Activated CD4-positive, alpha-beta T cell treated with anti-CD3 and anti-CD28 coated beads for 36 hours (primary cell): ENCODE data around the gene ABTB1. TPM values are rescaled to one million over a fixed set of nuclear protein-coding genes. Genes with fewer than 3 reads are reported as not detected.

Source experiments
- ATAC-seq: fragments of 200-7000 bp; cut with Tn5 transposase; one replicate; pipeline ENCODE4 v1.10.0; 2021; ENCODE audit warnings: mild to moderate bottlenecking, moderate library complexity
- CTCF ChIA-PET: fragments of 350-600 bp; sonication (Branson Sonifier 250); formaldehyde crosslinking; loops from one replicate; lab custom pipeline; 2021; ENCODE audit warnings: antibody characterized with exemption; lab: Charles Lee
- POLR2A ChIA-PET: fragments of 350-600 bp; sonication (Branson Sonifier 250); formaldehyde crosslinking; loops from one replicate; lab custom pipeline; 2021; ENCODE audit warnings: antibody characterized with exemption, inconsistent platforms; lab: Charles Lee
- DNase-seq: peaks from one replicate; pipeline ENCODE4 v3.0.0-alpha.2; 2020
- H3K27ac Mint-ChIP-seq: one replicate; pipeline ENCODE4 v1.8.0; 2021; ENCODE audit warnings: mixed read lengths
- H3K27me3 Mint-ChIP-seq: one replicate; pipeline ENCODE4 v1.8.0; 2021; ENCODE audit warnings: mixed read lengths
- H3K36me3 Mint-ChIP-seq: one replicate; pipeline ENCODE4 v1.8.0; 2021; ENCODE audit warnings: low read depth, mixed read lengths
- H3K4me1 Mint-ChIP-seq: one replicate; pipeline ENCODE4 v1.8.0; 2021; ENCODE audit warnings: mixed read lengths
- H3K4me3 Mint-ChIP-seq: one replicate; pipeline ENCODE4 v1.8.0; 2021; ENCODE audit warnings: mild to moderate bottlenecking, moderate library complexity, mixed read lengths
- H3K9me3 Mint-ChIP-seq: one replicate; pipeline ENCODE4 v1.8.0; 2021; ENCODE audit warnings: low read depth, mixed read lengths
- intact Hi-C, 2 experiments: fragments of 100-400 bp; cut with DNase I in 1 of 2; cut with micrococcal nuclease in 1 of 2; formaldehyde crosslinking; loops; one replicate each; pipeline versions ENCODE4 v1.14.2 to v1.15.1; 2022 to 2024; cut with DNase I, micrococcal nuclease
- total RNA-seq, 2 experiments: library from RNA; stranded (reverse); gene quantifications; one replicate each; pipeline ENCODE4 v1.2.3, GENCODE V29; 2021

ABTB1 gene
- total RNA-seq, result 1 to 10 TPM; 8.3 to 9.6 TPM

DNA sequence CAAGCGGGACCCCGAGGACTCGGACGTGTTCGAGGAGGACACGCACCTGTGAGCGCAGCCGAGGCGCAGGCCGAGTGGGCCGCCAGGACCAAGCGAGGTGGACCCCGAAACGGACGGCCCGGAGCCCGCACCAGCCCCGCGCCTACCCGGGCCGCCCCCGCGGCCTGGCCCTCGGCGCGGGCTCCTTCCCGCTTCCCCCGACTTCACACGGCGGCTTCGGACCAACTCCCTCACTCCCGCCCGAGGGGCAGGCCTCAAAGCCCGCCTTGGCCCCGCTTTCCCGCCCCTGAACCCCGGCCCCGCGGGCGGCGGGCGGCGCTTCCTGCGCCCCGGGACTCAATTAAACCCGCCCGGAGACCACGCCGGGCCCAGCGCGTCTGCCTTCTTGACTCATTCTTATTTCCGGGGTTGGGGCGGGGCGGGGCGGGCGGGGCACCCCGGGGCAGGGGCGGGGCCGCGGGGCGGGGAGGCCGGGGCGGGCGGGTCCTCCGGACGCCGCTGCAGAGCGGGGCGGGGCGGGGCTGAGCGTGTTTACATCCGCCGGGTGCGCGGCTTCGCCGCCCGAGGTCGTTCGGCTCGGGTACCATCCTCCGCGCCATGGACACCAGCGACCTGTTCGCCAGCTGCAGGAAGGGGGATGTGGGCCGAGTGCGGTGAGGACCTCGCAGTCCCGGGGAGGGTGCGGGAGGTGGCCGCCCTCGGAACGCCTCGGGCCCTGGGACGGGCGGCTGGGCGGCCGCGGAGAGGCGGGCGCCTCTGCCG, at the start of gene ABTB1:
ABTB1 (plus strand) TSS at position 524 of the 762 bp plus-strand sequence; CDS start at position 598, 74 bp downstream.
- Mint-ChIP-seq H3K27me3 (no peaks in the 10 kb centered on the region), H3K4me1 (peaks cover 22% of the 10 kb centered on the region), H3K27ac (peak within 1 kb of the TSS; percentile 96), H3K4me3 (peak within 1 kb of the TSS; percentile 88), H3K36me3 (peaks cover under 1% of the 10 kb centered on the region), H3K9me3 (no peaks in the 10 kb centered on the region)
- intact Hi-C loops, result loop anchor here (1.0 to 5.0 kb wide), 15 partner anchors 25 to 1756 kb away; partner anchors contain the start of genes MCM2 (in 2 of the 2), SEC61A1 (in 2 of the 2), TPRA1 (in 2 of the 2) and ACAD9 (in 1 of the 2)
- ATAC-seq, result peak; percentile 90
- ChIA-PET POLR2A (interaction anchor here (1.1 kb wide), 1 partner anchor 10 kb away, joined by 3 read pairs; no protein-coding TSS in a partner anchor), CTCF (interaction anchor here (0.6 to 0.7 kb wide), 2 partner anchors 14 to 404 kb away, joined by 4 to 5 read pairs; no protein-coding TSS in a partner anchor)
- DNase-seq, result peak; percentile 94

DNA sequence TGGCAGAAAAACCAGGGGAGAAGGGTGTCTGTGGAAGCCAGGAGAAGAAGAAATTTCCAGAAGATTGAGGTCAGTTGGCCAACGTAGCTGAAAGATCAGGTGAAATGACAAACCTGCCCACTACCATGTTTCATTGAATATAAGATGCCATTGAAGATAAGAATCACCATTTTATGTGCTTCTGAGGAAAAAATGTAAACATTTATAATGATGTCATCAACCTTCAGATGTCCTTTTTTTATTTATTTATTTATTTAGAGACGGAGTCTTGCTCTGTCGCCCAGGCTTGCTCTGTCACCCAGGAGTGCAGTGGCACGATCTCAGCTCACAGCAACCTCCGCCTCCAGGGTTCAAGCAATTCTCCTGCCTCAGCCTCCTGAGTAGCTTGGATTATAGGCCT, 48.7 kb upstream of the ABTB1 start:
- POLR2A ChIA-PET, result no interaction called here
- no peak for DNase-seq
- CTCF ChIA-PET, result no interaction called here
- H3K4me1 Mint-ChIP-seq, result peaks cover 14% of the 10 kb centered on the region
- H3K9me3 Mint-ChIP-seq, result no peaks in the 10 kb centered on the region
- no peak overlapping the region for H3K27ac Mint-ChIP-seq
- H3K36me3 Mint-ChIP-seq, result peaks cover 31% of the 10 kb centered on the region
- H3K27me3 Mint-ChIP-seq, result peaks cover 10% of the 10 kb centered on the region
- intact Hi-C loops, result no loop called here
- ATAC-seq, result no peak
- H3K4me3 Mint-ChIP-seq, result no peak overlapping the region

- ChIA-PET CTCF (interaction anchor here (0.7 kb wide), 1 partner anchor 10 kb away, joined by 3 read pairs; no protein-coding TSS in a partner anchor), POLR2A (no interaction called here)
- Mint-ChIP-seq H3K27me3 (peaks cover 19% of the 10 kb centered on the region), H3K4me3 (no peak overlapping the region), H3K4me1 (peaks cover 23% of the 10 kb centered on the region), H3K9me3 (no peaks in the 10 kb centered on the region), H3K27ac (no peak overlapping the region), H3K36me3 (peaks cover 16% of the 10 kb centered on the region)
- DNase-seq (no peak), ATAC-seq (no peak)
- intact Hi-C loops, result no loop called here
Measured at GRCh38 chr3:127625821-127626220, 46.9 kb upstream of the ABTB1 start.

DNA sequence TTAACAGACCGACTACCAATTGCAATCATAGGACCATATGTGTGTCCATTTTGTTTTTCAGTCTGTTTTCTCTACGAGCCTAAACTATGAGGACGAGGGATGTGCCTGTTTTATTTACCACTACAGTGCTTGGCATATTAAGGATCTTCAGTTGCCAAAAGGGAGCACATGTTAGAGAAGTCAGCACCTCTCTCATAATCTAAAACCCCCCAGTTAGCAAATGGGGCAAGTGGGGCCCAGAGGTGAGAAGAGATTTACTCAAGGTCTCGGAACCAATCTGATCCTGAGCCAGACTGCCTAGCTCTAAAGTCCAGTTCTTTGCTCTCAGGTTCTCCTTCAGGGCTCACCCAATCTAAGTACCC, 44.3 kb upstream of the ABTB1 start:
- POLR2A ChIA-PET, result interaction anchor here (2.1 kb wide), 1 partner anchor 30 kb away, joined by 10 read pairs; the partner anchor contains the start of gene MCM2
- H3K27me3 Mint-ChIP-seq, result peaks cover 24% of the 10 kb centered on the region

GRCh38 chr3:127628788-127629466, 43.8 kb upstream of the ABTB1 start, which contains the start of gene PODXL2:
Gene PODXL2 (plus strand): TSS chr3:127629185. CDS start chr3:127629220, 35 bp downstream.
- Mint-ChIP-seq H3K4me1 (peaks cover 28% of the 10 kb centered on the region), H3K27me3 (peaks cover 24% of the 10 kb centered on the region), H3K36me3 (no peaks in the 10 kb centered on the region), H3K27ac (peak within 1 kb of the TSS; percentile 58), H3K9me3 (no peaks in the 10 kb centered on the region), H3K4me3 (peak within 1 kb of the TSS; percentile 66)
- peak; percentile 61 for ATAC-seq
- CTCF ChIA-PET, result no interaction called here
- peak; percentile 53 for DNase-seq
- intact Hi-C loops, result loop anchor here in 1 of 2 experiments (1.0 to 2.0 kb wide), 3 partner anchors 31 to 44 kb away; partner anchors contain the start of genes ABTB1, MCM2 and TPRA1
- POLR2A ChIA-PET, result interaction anchor here (2.1 kb wide), 1 partner anchor 31 kb away, joined by 10 read pairs; the partner anchor contains the start of gene MCM2

More for the DNA sequence above, 44.3 kb upstream of the ABTB1 start:
- peak overlapping the region; percentile 58 for H3K27ac Mint-ChIP-seq
- H3K9me3 Mint-ChIP-seq, result no peaks in the 10 kb centered on the region
- no peaks in the 10 kb centered on the region for H3K36me3 Mint-ChIP-seq
- intact Hi-C loops, result loop anchor here in 1 of 2 experiments (2.0 kb wide), 2 partner anchors 38 to 44 kb away; partner anchors contain the start of genes ABTB1 and TPRA1
- ATAC-seq (no peak), DNase-seq (no peak)
- H3K4me3 Mint-ChIP-seq, result peak overlapping the region; percentile 65
- peaks cover 28% of the 10 kb centered on the region for H3K4me1 Mint-ChIP-seq
- CTCF ChIA-PET, result interaction anchor here (0.7 kb wide), 1 partner anchor 425 kb away, joined by 3 read pairs; no protein-coding TSS in a partner anchor

DNA sequence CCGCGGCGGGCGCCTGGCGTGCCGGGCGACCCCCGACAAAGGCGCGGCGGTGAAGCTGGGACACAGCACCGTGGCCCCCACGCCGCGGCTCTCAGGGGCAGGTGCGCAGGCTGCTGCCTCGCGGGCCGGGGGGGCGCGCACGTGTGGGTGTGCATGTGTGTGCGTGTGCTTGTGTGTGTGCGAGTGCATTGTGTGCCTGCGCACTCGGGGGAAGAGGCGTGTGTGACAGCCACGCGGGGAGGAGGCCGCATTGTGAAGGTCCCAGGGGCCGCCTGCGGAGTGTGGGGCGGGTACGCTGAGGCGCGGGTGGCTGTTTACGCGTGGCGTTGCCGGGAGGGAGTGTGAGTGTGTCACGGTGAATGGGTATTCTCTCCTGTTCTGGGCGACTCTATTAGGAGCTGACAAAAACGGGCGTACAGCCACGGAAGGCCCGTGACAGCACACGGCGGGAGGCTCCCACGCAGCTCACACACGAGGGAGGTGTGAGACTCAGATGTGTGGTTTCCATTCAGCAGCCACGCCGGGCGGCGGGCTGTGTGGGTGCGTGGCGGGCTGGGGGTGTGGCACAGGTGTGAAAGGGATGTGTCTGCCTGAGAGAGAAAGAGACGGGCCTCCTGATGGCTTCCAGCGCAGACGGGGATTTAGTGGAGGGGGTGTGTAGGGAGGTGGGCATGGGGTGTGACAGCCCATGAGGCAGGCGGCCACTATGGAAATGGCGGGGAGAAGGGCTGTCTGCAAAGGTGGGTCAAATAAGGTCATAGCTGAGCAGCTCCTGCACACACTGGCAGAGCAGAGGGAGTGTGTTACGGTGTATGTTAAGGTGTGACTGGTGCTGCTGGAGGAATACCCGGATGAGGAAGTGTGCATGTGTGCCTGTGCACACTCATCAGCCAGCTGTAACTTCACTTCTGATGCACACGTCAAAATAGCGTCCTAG, 43.0 kb upstream of the ABTB1 start:
- CTCF ChIA-PET, result interaction anchor here (0.8 kb wide), 1 partner anchor 28 kb away, joined by 3 read pairs; no protein-coding TSS in a partner anchor
- peak; percentile 50 for DNase-seq
- no peaks in the 10 kb centered on the region for H3K36me3 Mint-ChIP-seq
- H3K9me3 Mint-ChIP-seq, result no peaks in the 10 kb centered on the region
- POLR2A ChIA-PET, result interaction anchor here (2.1 kb wide), 1 partner anchor 32 kb away, joined by 10 read pairs; the partner anchor contains the start of gene MCM2
- peaks cover 24% of the 10 kb centered on the region for H3K27me3 Mint-ChIP-seq
- intact Hi-C loops, result loop anchor here (1.0 to 5.0 kb wide), 4 partner anchors 31 to 43 kb away; partner anchors contain the start of genes MCM2 (in 2 of the 2), ABTB1 (in 1 of the 2) and TPRA1 (in 1 of the 2)
- H3K27ac Mint-ChIP-seq, result peak overlapping the region; percentile 9
- peak overlapping the region; percentile 66 for H3K4me3 Mint-ChIP-seq
- peaks cover 28% of the 10 kb centered on the region for H3K4me1 Mint-ChIP-seq
- peak; percentile 54 for ATAC-seq

- H3K27me3 Mint-ChIP-seq, result peaks cover 24% of the 10 kb centered on the region
- ChIA-PET POLR2A (no interaction called here), CTCF (interaction anchor here (0.8 to 1.5 kb wide), 2 partner anchors 27 to 55 kb away, joined by 3 to 5 read pairs; no protein-coding TSS in a partner anchor)
- ATAC-seq, result no peak
- H3K4me1 Mint-ChIP-seq, result peaks cover 26% of the 10 kb centered on the region
- no peak overlapping the region for H3K27ac Mint-ChIP-seq
- intact Hi-C loops, result loop anchor here in 1 of 2 experiments (5.0 kb wide), 1 partner anchor 34 kb away; the partner anchor contains the start of gene MCM2
- no peaks in the 10 kb centered on the region for H3K9me3 Mint-ChIP-seq
- no peaks in the 10 kb centered on the region for H3K36me3 Mint-ChIP-seq
- no peak for DNase-seq
- H3K4me3 Mint-ChIP-seq, result no peak overlapping the region
Measured at GRCh38 chr3:127630811-127631714, 41.7 kb upstream of the ABTB1 start.

- ATAC-seq, result no peak
- Mint-ChIP-seq H3K9me3 (no peaks in the 10 kb centered on the region), H3K27ac (no peak overlapping the region), H3K27me3 (peaks cover 24% of the 10 kb centered on the region), H3K4me3 (no peak overlapping the region), H3K36me3 (no peaks in the 10 kb centered on the region), H3K4me1 (peaks cover 22% of the 10 kb centered on the region)
- CTCF ChIA-PET, result interaction anchor here (1.1 to 1.5 kb wide), 2 partner anchors 19 to 57 kb away, joined by 5 read pairs; no protein-coding TSS in a partner anchor
- DNase-seq, result no peak
- intact Hi-C loops, result loop anchor here in 1 of 2 experiments (5.0 kb wide), 1 partner anchor 35 kb away; the partner anchor contains the start of gene MCM2
- POLR2A ChIA-PET, result no interaction called here
Measured at GRCh38 chr3:127632035-127632820, 40.5 kb upstream of the ABTB1 start.

- DNase-seq, result no peak
- intact Hi-C loops, result loop anchor here in 1 of 2 experiments (5.0 kb wide), 1 partner anchor 37 kb away; the partner anchor contains the start of gene MCM2
- H3K36me3 Mint-ChIP-seq, result no peaks in the 10 kb centered on the region
- ATAC-seq, result no peak
- CTCF ChIA-PET, result interaction anchor here (0.6 to 1.0 kb wide), 2 partner anchors 12 to 17 kb away, joined by 3 to 4 read pairs; no protein-coding TSS in a partner anchor
- H3K4me1 Mint-ChIP-seq, result peaks cover 19% of the 10 kb centered on the region
- H3K4me3 Mint-ChIP-seq, result no peak overlapping the region
- H3K9me3 Mint-ChIP-seq, result no peaks in the 10 kb centered on the region
- no peak overlapping the region for H3K27ac Mint-ChIP-seq
- POLR2A ChIA-PET, result interaction anchor here (0.6 kb wide), 1 partner anchor 817 kb away, joined by 3 read pairs; no protein-coding TSS in a partner anchor
- peaks cover 12% of the 10 kb centered on the region for H3K27me3 Mint-ChIP-seq
Measured at GRCh38 chr3:127634653-127635052, 38.1 kb upstream of the ABTB1 start.
